ENCODE measurements around the gene TRMT11.
A peak's percentile ranks its signal among the peaks of the same experiment; 100 is the strongest.
"Not testable (repeated sequence)": the region's sequence is repeated elsewhere in the genome, so short reads cannot be mapped to it uniquely, and the experiment has no call there.

The TRMT11 gene

DNA sequence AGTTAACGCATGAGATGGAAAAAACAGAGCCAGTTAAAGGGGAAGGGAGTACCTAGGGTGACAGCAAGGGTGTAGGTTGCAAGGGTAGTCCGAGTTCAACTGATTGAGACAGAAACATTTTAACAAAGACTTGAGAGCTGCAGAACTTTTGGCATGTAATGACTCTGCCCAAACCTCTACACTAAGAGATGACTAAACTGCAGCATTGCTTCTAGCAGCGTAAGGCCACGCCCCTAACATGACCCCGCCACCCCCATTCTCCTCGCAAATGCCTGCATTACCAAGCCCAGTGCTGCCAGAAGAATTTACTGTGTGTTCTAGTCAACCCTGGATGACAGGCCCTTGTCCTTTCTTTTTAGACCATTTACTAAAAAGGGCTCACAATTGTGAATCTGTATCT is 36.0 kb upstream of the TRMT11 start:
- no peak for TF ChIP-seq POLR2A (IDR thresholded peaks at IDR 0.05; ENCODE audit: low read depth, low read length)
- no peak for FAIRE-seq

DNA sequence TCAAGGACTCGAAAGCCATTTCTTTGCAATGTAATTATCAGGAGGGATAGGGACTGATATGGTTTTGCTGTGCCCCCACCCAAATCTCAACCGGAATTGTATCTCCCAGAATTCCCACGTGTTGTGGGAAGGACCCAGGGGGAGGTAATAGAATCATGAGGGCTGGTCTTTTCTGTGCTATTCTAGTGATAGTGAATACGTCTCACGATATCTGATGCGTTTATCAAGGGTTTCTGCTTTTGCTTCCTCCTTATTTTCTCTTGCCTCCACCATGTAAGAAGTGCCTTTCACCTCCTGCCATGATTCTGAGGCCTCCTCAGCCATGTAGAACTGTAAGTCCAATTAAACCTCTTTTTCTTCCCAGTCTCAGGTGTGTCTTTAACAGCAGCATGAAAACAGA is 35.6 kb upstream of the TRMT11 start:
- not testable (repeated sequence) for DNase-seq (ENCODE audit: insufficient read length, low spot score); FAIRE-seq

More for the DNA sequence above, 36.0 kb upstream of the TRMT11 start:
- peak; percentile 38 for DNase-seq (ENCODE audit: insufficient read length, low spot score)

DNA sequence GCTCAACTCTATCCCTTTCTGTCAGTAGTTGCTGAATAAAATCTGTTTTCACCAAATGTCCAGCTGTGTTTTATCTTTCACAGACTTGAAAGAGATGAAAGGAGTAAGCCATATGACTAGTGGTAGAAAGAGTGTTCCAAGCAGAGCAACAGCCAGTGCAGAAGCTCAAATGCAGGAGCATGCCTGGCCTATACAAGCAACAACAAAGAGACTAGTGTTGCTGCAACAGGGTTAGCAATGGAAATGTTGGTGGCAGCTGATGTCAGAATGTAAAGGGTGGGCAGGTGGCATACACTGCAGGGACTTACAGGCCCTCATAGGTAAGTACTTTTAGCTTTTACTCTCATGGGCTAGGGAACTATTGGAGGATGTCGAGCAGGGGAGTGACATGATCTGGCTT is 35.0 kb upstream of the TRMT11 start:
- DNase-seq (ENCODE audit: insufficient read length, low spot score) (no peak), FAIRE-seq (no peak)
- no peak for TF ChIP-seq POLR2A (IDR thresholded peaks at IDR 0.05; ENCODE audit: low read depth, low read length)

DNA sequence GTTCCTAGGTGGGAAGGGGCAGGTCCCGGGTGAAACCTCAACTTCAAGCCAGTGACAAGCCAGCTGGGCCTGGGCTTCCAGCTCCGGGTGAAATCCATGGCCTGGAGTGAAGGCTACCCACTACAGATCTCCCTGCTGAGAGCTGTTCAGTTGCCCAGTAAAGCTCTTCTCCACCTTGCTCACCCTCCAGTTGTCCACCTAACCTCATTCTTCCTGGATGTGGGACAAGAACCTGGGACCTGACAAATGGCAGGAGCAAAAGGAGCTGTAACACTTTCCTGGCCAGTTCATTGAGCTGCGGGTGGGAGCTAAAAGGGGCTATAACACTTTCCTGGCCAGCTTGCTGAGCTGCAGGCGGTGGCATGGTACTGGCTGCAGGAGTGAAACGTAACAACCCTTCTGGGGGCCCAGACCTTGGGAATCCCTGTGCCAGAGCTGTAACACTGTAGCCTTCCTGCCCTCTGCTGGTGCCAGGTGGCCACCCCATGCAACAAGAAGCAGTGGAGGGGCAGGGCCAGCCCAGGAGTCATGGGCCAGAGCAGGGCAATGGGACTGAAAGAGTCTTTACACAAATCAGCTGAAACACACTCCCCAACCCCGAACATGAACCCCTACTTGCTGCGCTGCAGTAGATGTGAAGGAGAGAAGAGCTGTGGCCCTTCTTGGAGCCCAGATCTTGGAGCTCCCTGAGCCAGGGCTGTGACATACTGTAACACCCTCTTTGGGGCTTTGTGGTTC is 33.4 kb upstream of the TRMT11 start:
- no peak for TF ChIP-seq POLR2A (IDR thresholded peaks at IDR 0.05; ENCODE audit: low read depth, low read length)
- FAIRE-seq (no peak), DNase-seq (ENCODE audit: insufficient read length, low spot score) (no peak)

DNA sequence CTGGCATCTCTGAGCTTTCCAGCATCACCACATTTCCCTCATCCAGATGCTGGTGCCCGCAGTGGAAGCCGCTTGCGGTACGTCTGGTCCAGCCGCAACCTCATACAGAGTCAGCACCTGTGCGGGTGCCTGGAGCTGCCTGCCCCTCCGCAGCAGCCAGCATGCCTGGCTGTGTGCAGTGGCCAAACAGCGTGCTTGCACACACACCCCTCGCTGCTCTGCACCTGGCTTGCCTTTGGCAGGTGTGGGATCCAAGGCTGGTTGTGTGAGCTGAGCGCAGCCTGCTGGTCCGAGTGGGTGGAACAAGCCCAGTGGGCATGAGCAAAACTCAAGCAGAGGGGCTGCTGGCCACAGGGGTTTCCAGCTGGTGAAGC is 32.9 kb upstream of the TRMT11 start:
- DNase-seq (ENCODE audit: insufficient read length, low spot score) (no peak), FAIRE-seq (no peak)
- no peak for TF ChIP-seq POLR2A (IDR thresholded peaks at IDR 0.05; ENCODE audit: low read depth, low read length)

DNA sequence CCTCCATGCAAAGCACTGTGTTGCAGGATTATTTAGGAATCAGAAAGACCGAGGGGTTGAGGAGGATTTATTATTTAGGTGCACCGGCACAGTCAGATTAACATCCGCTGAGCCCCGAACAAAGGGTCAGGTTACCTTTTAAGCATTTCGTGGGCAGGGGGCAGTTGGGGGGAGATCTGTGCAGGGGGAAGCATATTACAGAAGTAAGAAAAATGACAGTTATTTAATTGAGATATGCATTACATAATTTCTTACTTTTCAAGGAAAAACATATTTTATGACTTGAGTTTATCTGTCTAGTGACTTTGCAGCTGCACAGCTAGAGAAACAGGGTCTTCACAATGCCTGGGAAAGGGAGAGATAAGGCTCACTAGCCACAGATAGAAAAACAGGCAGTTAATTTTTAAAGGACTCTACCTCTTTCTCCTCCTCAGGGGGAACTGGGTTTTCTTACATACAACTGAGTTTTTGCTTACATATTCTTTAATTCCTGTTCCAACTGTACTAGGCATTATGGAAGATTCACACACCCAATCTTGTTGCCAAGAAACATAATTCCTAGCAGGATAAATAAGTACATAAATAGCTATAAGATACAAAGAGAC is 31.5 kb upstream of the TRMT11 start:
- no peak for TF ChIP-seq POLR2A (IDR thresholded peaks at IDR 0.05; ENCODE audit: low read depth, low read length)
- DNase-seq (ENCODE audit: insufficient read length, low spot score) (no peak), FAIRE-seq (no peak)

DNA sequence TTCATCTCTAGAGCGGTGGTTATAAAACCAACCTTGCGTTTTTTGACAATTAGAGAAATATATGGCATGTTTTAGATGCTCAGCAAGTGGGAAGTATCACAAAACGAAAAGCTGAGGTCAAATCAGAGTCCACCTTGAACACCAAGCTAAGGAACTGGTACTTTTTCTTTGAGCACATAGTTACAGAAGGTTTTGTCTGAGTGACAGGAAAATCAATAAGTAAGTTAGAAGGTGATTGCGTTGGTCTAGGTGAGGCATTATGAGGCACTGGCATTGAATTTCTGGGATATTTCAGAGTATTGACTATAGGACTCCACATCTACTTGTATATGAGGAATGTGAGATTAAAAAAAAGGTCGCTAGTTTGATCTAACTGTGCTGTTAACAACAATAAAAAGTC is 30.4 kb upstream of the TRMT11 start:
- no peak for TF ChIP-seq POLR2A (IDR thresholded peaks at IDR 0.05; ENCODE audit: low read depth, low read length)
- FAIRE-seq = no peak
- no peak for DNase-seq (ENCODE audit: insufficient read length, low spot score)

DNA sequence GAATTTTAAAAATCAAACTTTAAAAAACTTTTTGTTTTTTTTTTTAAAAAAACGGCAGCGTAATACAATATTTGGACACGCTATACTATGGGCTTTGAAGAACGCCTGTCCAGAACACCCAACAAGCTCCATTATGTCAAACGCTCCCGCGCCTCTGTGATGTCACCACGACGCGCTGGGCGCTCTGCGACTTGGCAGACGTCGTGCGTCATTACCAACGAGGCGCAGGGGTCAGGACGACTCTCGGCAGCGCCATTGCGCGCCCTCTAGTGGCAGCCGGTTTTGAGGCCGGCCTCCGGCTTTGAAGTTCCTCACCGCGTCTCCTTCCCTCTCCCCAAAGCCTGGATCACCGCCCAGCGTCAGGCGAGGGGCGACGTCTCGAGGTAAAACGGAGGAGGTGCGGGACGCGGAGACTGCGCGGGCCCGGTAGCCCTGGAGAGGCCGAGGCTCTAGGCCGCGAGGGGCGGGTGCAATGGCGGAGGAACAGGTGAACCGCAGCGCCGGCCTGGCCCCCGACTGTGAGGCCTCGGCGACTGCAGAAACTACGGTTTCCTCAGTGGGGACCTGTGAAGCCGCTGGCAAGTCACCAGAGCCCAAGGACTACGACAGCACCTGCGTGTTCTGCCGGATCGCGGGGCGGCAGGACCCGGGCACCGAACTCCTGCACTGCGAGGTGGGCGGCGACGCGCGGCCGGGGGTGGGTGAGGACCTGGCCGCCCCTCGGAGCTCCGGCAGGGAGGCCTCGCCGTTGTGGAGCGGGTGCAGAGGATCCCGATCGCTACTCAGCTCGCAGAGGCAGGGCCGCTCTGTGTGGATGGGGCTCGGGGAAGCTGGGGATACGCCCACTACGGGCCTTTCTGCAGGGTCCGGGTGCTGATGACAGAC is 29.6 kb upstream of the TRMT11 start, which contains the start of gene HINT3:
HINT3 (plus strand) TSS at position 265 of the 885 bp plus-strand sequence; CDS start at position 473, 208 bp downstream.
- TF ChIP-seq POLR2A (IDR thresholded peaks at IDR 0.05; ENCODE audit: low read depth, low read length) = 0 out of 2 replicates have a peak, but pooled peaks have one; percentile 38
- DNase-seq (ENCODE audit: insufficient read length, low spot score) (peak; percentile 64), FAIRE-seq (peak; percentile 62)

DNA sequence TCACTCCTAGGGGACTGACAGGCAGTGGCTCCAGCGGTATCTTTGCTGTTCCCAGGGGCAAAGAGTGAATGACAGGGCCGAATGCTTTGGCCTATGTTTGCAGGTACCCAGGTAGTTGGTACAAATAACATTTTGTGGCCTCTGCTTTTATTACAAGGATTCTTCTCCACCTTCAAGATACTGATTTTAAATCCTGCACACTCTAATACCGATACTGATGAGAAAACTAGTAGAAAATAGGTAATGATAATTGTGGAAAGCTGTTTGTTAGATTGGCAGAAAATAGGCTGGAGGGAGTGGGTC is 29.0 kb upstream of the TRMT11 start:
- DNase-seq (ENCODE audit: insufficient read length, low spot score) = no peak

DNA sequence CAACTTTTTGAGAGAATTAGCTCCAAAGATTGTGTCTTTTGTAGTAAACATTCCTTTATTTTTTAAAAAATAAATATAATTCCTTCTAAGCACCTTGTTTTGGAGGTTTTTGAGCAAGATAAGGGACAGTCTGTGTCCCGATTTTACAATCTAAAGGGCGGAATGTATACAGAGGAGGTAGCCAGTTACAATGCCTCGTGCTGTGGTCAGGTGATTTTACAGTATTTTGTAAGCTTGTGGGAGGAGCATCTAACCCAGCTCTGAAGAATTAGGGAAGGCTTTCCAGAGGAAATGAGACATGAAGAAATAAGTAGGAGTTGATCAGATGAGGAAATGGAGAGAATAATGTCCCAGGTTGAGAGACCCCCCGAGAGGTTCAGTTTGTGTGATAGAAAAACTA is 28.5 kb upstream of the TRMT11 start:
- FAIRE-seq (no peak), DNase-seq (ENCODE audit: insufficient read length, low spot score) (no peak)

More for the DNA sequence above, 29.0 kb upstream of the TRMT11 start:
- no peak for FAIRE-seq
- no peak for TF ChIP-seq POLR2A (IDR thresholded peaks at IDR 0.05; ENCODE audit: low read depth, low read length)

DNA sequence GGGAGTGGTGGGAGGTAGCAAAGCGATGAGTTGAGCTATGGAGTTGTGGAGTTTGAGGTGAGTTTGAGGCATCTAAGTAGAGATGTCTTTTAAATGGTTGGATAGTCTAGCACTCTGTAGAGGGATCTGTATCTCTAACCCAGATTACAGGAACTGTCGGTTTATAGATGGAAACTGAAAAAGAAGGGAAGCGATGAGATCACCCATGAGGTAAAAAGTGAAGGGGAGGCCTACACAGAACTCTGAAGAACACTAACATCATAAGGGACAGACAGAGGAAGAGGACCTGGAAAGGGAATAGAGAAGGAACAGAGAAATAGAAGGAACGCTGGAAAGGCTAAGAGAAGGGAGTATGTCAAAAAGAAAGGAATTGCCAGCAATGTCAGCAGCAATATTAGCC is 27.3 kb upstream of the TRMT11 start:
- DNase-seq (ENCODE audit: insufficient read length, low spot score) (no peak), FAIRE-seq (no peak)
- TF ChIP-seq POLR2A (IDR thresholded peaks at IDR 0.05; ENCODE audit: low read depth, low read length) = no peak

More for the DNA sequence above, 28.5 kb upstream of the TRMT11 start:
- TF ChIP-seq POLR2A (IDR thresholded peaks at IDR 0.05; ENCODE audit: low read depth, low read length) = no peak

DNA sequence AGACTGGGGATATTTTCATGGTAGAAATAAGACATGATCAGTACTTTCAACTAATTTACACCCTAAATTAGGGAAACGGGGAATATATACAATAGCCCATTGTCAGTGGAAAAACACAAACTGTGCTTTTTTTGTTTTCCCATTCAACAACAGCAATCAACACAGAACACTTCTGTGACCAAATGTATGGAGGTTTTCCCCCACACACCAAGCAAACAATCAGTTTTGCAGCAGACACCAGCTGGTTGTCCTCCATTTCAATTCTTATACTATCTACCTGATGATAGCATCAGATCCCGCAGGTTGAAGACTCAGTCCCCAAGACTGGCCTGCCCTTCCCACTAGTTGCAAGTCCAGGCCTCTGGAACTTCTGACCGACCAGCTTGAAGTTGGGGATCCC is 25.2 kb upstream of the TRMT11 start:
- FAIRE-seq = no peak
- DNase-seq (ENCODE audit: insufficient read length, low spot score) = no peak
- no peak for TF ChIP-seq POLR2A (IDR thresholded peaks at IDR 0.05; ENCODE audit: low read depth, low read length)

DNA sequence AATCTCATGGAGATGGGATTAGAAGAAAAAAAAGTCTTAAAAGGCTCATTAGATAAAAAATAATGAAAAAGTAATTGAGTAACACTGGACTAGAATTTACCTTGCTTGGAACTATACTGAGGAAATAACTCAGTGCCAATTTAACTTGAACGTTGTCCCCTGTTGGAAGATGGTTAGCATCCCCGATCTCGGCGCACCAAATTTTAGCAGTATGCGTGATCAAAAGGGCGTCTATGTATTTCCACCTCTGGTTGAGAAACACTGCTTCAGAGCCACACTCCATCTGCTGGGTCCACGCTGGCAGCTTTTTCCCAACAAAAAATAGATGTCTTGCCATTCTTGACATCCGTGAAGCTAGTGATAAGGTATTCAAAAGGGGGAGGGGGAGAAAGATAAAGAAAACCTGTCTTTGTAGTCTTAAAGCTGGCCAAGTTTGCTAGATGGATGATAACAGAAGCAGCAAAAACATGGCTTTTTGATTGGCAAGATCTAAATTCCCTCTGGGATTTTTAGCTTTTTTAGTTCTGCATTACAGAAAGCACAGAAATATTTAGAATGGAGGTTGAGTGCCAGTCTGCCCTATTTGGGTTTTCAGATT is 23.3 kb upstream of the TRMT11 start:
- no peak for TF ChIP-seq POLR2A (IDR thresholded peaks at IDR 0.05; ENCODE audit: low read depth, low read length)
- FAIRE-seq (no peak), DNase-seq (ENCODE audit: insufficient read length, low spot score) (no peak)

DNA sequence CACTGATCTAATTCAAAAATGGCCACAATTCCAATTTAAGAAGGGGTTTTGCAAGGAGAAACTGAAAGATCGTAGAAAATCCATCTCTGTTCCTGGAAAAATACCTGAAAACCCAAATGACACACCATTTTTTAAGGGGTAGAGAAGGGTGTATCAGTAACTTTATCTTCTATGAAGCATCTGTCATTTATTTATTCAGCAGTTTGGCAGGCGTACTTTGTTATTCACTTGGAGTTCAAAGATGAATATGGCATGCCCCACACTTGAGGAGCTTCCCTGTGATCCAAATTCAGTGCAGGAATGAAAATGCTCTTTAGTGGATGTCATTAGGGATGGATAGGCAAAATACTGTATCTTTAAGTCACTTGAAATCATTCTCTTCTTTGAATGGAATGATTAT is 22.5 kb upstream of the TRMT11 start:
- FAIRE-seq (no peak), DNase-seq (ENCODE audit: insufficient read length, low spot score) (no peak)
- no peak for TF ChIP-seq POLR2A (IDR thresholded peaks at IDR 0.05; ENCODE audit: low read depth, low read length)
